Endothelial cell of umbilical vein (primary cell): Measurements from ENCODE around the gene JPH3. TPM values are rescaled to one million over a fixed set of nuclear protein-coding genes. Genes with fewer than 3 reads are reported as not detected.

Experiments used
- BruUV-seq: library from RNA; stranded (reverse); fragments of 400-500 nt; replicated peaks from 2 replicates; lab custom pipeline; 2021; lab: Mats Ljungman, UMichigan
- CTCF ChIA-PET: fragments of 300-600, 350-600 bp; sonication (Branson Sonifier 250); formaldehyde crosslinking; loops from one replicate; lab custom pipeline; 2021; ENCODE audit warnings: antibody characterized with exemption, inconsistent platforms; lab: Charles Lee
- POLR2A ChIA-PET: fragments of 300-600, 350-600 bp; sonication (Branson Sonifier 250); formaldehyde crosslinking; loops from one replicate; lab custom pipeline; 2021; ENCODE audit warnings: antibody characterized with exemption, inconsistent platforms; lab: Charles Lee
- DNase-seq: peaks from one replicate; pipeline ENCODE4 v3.0.0-alpha.2; 2011; ENCODE audit warnings: low read depth, low spot score
- FAIRE-seq: peaks from 2 replicates; lab custom pipeline; 2011; peaks lifted over from hg19 to GRCh38; lab: Jason Lieb, UNC
- H2AFZ ChIP-seq: 2 replicates; pipeline ENCODE4 v1.6.0; 2012; ENCODE audit warnings: low read depth, low read length, control low read depth, inconsistent platforms
- H3K27ac ChIP-seq: 2 replicates; pipeline ENCODE4 v1.5.1; 2011; ENCODE audit warnings: low read depth, mild to moderate bottlenecking, control low read depth, low read length, moderate library complexity; ENCODE audit not compliant: insufficient read depth
- H3K27me3 ChIP-seq, 2 experiments: 2 replicates each; pipeline versions ENCODE4 v1.6.0 to v1.6.1; 2011; ENCODE audit warnings: low read length in 2 of 2, mixed read lengths in 1 of 2; ENCODE audit not compliant: control insufficient read depth in 2 of 2, insufficient read depth in 2 of 2
- H3K36me3 ChIP-seq, 2 experiments: 2 replicates in 1 of 2; 3 replicates in 1 of 2; pipeline ENCODE4 v1.5.1; 2011; ENCODE audit warnings: low read length in 2 of 2, mild to moderate bottlenecking in 1 of 2, moderate library complexity in 1 of 2; ENCODE audit not compliant: control insufficient read depth in 2 of 2, insufficient read depth in 2 of 2; ENCODE audit errors: extremely low read depth in 1 of 2
- H3K4me1 ChIP-seq: 3 replicates; pipeline ENCODE4 v1.5.1; 2011; ENCODE audit warnings: mild to moderate bottlenecking, low read length; ENCODE audit not compliant: control insufficient read depth, insufficient read depth; ENCODE audit errors: extremely low read depth
- H3K4me2 ChIP-seq: 2 replicates; pipeline ENCODE4 v1.6.1; 2011; ENCODE audit warnings: low read length, control low read depth, mixed read lengths; ENCODE audit not compliant: insufficient read depth
- H3K4me3 ChIP-seq, 3 experiments: fragments of 200-600 bp in 1 of 3; sonication (generic), shearing (Covaris generic) in 1 of 3; replicated peaks in 1 of 3; 2 replicates each; pipeline ENCODE4 v1.5.1; 2011 to 2016; ENCODE audit warnings: control low read depth in 3 of 3, low read length in 3 of 3, mild to moderate bottlenecking in 2 of 3, inconsistent platforms in 1 of 3, low read depth in 1 of 3, moderate library complexity in 1 of 3; ENCODE audit not compliant: insufficient read depth in 1 of 3
- H3K79me2 ChIP-seq: 2 replicates; pipeline ENCODE4 v1.6.0; 2012; ENCODE audit warnings: low read length, inconsistent platforms; ENCODE audit not compliant: control insufficient read depth, insufficient read depth
- H3K9ac ChIP-seq: replicated peaks from 2 replicates; pipeline ENCODE3; 2011; ENCODE audit warnings: low read length, control low read depth; ENCODE audit not compliant: insufficient read depth; ENCODE audit errors: extremely low read depth
- H3K9me1 ChIP-seq: replicated peaks from 3 replicates; pipeline ENCODE4 v1.6.0; 2011; ENCODE audit warnings: mild to moderate bottlenecking, low read length; ENCODE audit not compliant: control insufficient read depth, insufficient read depth; ENCODE audit errors: extremely low read depth
- H3K9me3 ChIP-seq: replicated peaks from 2 replicates; pipeline ENCODE4 v1.5.1; 2012; ENCODE audit warnings: low read length, inconsistent platforms; ENCODE audit not compliant: control insufficient read depth, insufficient read depth
- H4K20me1 ChIP-seq: replicated peaks from 2 replicates; pipeline ENCODE3; 2011; ENCODE audit warnings: mild to moderate bottlenecking, low read length; ENCODE audit not compliant: control insufficient read depth, insufficient read depth; ENCODE audit errors: extremely low read depth
- EZH2 ChIP-seq: IDR thresholded peaks from 2 replicates; pipeline ENCODE4 v1.6.1; 2012; ENCODE audit warnings: borderline replicate concordance, low read depth, mild to moderate bottlenecking, moderate library complexity, low read length, inconsistent platforms; ENCODE audit not compliant: severe bottlenecking
- FOS ChIP-seq: IDR thresholded peaks from 2 replicates; pipeline ENCODE4 v1.6.1; 2011; ENCODE audit warnings: mild to moderate bottlenecking, low read length, moderate library complexity, borderline replicate concordance; ENCODE audit not compliant: insufficient read depth
- GATA2 ChIP-seq: IDR thresholded peaks from 2 replicates; pipeline ENCODE4 v1.7.0; 2011; ENCODE audit warnings: low read depth, mild to moderate bottlenecking, moderate library complexity, mixed read lengths, low read length; ENCODE audit not compliant: insufficient read length, insufficient read depth
- JUN ChIP-seq: IDR thresholded peaks from 2 replicates; pipeline ENCODE4 v1.6.1; 2011; ENCODE audit warnings: borderline replicate concordance, low read depth; ENCODE audit not compliant: insufficient read length, insufficient read depth
- MAX ChIP-seq: IDR thresholded peaks from 2 replicates; pipeline ENCODE4 v1.6.1; 2011; ENCODE audit not compliant: insufficient read depth, insufficient read length
- MYC ChIP-seq: IDR thresholded peaks from one replicate; pipeline ENCODE4 v1.6.1; 2011; ENCODE audit warnings: mild to moderate bottlenecking, low read depth, low read length
- POLR2A ChIP-seq: IDR thresholded peaks from 2 replicates; pipeline ENCODE4 v1.6.1; 2012; ENCODE audit warnings: low read depth, mild to moderate bottlenecking, control low read depth, low read length
- POLR2AphosphoS5 ChIP-seq: IDR thresholded peaks from 2 replicates; pipeline ENCODE4 v1.6.1; 2012; ENCODE audit warnings: low read depth, mild to moderate bottlenecking, control low read depth, low read length, moderate library complexity; ENCODE audit not compliant: insufficient read depth
- dilution Hi-C: fragments of 300-500 bp; cut with MboI; formaldehyde crosslinking; loops from one replicate; pipeline ENCODE4 v1.15.0; 2019; ENCODE audit warnings: low sequenced_read_pairs; ENCODE audit not compliant: extremely low pct_ligation_motif_present
- intact Hi-C: fragments of 100-400 bp; cut with micrococcal nuclease; formaldehyde crosslinking; loops from one replicate; pipeline ENCODE4 v1.10.0; 2022
- polyA plus RNA-seq, 4 experiments: library from polyadenylated mRNA; depleted of rRNA in 3 of 4; stranded (reverse) in 3 of 4; unstranded in 1 of 4; fragments of >200 nt; gene quantifications; 2 replicates each; pipeline versions ENCODE4 v1.2.1 to v1.2.3, GENCODE V29; 2011 to 2012; ENCODE audit warnings: missing spikeins in 1 of 4
- total RNA-seq: library from RNA; stranded (reverse); gene quantifications from 2 replicates; pipeline ENCODE4 v1.2.3, GENCODE V29; 2021
- TF ChIP-seq, protein P1 (sequence below), 2 donors: IDR thresholded peaks; 1 replicate in 1 of 2; 2 replicates in 1 of 2; pipeline ENCODE4 v1.5.1; 2011; ENCODE audit warnings: low read length in 2 of 2, mild to moderate bottlenecking in 2 of 2, moderate library complexity in 2 of 2, control low read depth in 1 of 2, inconsistent platforms in 1 of 2, low read depth in 1 of 2; ENCODE audit not compliant: insufficient read depth in 1 of 2; ENCODE audit errors: extremely low read depth in 1 of 2

JPH3 gene
- total and polyA plus RNA-seq, 2 donors (not counting 3 experiments of a cell fraction or from before 2014, with no cell fraction given): 0.22 to 0.30 TPM

DNA sequence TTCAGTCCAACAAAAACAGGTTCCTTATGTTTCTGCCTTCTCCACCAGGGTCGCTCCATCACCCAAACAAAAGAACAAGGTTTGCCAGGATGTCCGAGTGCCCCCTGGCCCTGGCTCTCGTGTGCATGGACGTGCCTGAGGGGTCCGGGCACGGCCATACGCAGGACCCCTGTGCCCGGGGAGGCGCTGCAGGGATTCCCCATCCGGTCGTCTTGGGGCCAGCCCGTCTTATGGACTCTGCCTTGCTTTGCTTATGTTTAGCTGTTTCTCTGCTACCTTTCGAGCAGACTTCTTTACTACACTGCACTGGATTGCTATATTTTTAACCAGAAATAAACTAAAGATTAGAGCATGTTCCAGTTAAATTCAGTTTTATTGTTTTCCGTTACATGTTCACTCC, 95.5 kb downstream of the JPH3 start:
- Histone ChIP-seq H3K9ac (no peak overlapping the region), H3K4me3 (no peak overlapping the region), H4K20me1 (no peaks in the 10 kb centered on the region), H3K36me3 (peaks cover 0 to 4% of the 10 kb centered on the region in 2 experiments), H3K9me3 (no peaks in the 10 kb centered on the region), H3K27ac (no peak overlapping the region), H3K9me1 (no peaks in the 10 kb centered on the region), H3K4me2 (no peak overlapping the region), H3K4me1 (peaks cover 11% of the 10 kb centered on the region), H2AFZ (no peak overlapping the region), H3K79me2 (no peaks in the 10 kb centered on the region), H3K27me3 (no peaks in the 10 kb centered on the region)
- ChIA-PET POLR2A (no interaction called here), CTCF (no interaction called here)
- dilution Hi-C loops (no loop called here), intact Hi-C loops (no loop called here)
- DNase-seq (no peak), FAIRE-seq (no peak)
- no TSS peak for BruUV-seq
- TF ChIP-seq FOS (no peak), MYC (no peak), EZH2 (no peak), GATA2 (no peak), JUN (no peak), POLR2A (no peak), POLR2AphosphoS5 (no peak), MAX (no peak)
- TF ChIP-seq, protein P1, sequence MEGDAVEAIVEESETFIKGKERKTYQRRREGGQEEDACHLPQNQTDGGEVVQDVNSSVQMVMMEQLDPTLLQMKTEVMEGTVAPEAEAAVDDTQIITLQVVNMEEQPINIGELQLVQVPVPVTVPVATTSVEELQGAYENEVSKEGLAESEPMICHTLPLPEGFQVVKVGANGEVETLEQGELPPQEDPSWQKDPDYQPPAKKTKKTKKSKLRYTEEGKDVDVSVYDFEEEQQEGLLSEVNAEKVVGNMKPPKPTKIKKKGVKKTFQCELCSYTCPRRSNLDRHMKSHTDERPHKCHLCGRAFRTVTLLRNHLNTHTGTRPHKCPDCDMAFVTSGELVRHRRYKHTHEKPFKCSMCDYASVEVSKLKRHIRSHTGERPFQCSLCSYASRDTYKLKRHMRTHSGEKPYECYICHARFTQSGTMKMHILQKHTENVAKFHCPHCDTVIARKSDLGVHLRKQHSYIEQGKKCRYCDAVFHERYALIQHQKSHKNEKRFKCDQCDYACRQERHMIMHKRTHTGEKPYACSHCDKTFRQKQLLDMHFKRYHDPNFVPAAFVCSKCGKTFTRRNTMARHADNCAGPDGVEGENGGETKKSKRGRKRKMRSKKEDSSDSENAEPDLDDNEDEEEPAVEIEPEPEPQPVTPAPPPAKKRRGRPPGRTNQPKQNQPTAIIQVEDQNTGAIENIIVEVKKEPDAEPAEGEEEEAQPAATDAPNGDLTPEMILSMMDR (IDR thresholded peaks at IDR 0.05; ENCODE audit: extremely low read depth in 1 of 2, insufficient read depth in 1 of 2, low read depth in 1 of 2, low read length in 2 of 2): no peak
